ENCODE measurements around the gene SNAPC3. TPM values are rescaled to one million over a fixed set of nuclear protein-coding genes. Genes with fewer than 3 reads are reported as not detected.

The SNAPC3 gene
- total and polyA plus RNA-seq, 2 of the 4 experiments (the other 2 are of a cell fraction), result 22.0 to 31.0 TPM

GRCh38 chr9:15469862-15470261 is 47.2 kb downstream of the SNAPC3 start:
- no peak for TF ChIP-seq CHD1 (IDR thresholded peaks at IDR 0.05; ENCODE audit: low read depth, low read length)
- TF ChIP-seq MXI1 (IDR thresholded peaks at IDR 0.05; ENCODE audit: borderline replicate concordance, low read depth, low read length), result no peak
- no peak for TF ChIP-seq USF2 (IDR thresholded peaks at IDR 0.05; ENCODE audit: low read depth, low read length)
- no peak for TF ChIP-seq CTCF (conservative IDR thresholded peaks at IDR 0.05; ENCODE audit: low read depth, low read length)
- TF ChIP-seq MAZ (IDR thresholded peaks at IDR 0.05; ENCODE audit: borderline replicate concordance, low read depth, low read length), result no peak
- TF ChIP-seq BHLHE40 (IDR thresholded peaks at IDR 0.05; ENCODE audit: low read depth, low read length), result no peak
- TF ChIP-seq SMC3 (IDR thresholded peaks at IDR 0.05; ENCODE audit: low read depth, low read length), result no peak
- TF ChIP-seq RAD21 (IDR thresholded peaks at IDR 0.05; ENCODE audit: low read length), result no peak
- no peak for TF ChIP-seq MAFK (IDR thresholded peaks at IDR 0.05; ENCODE audit: low read depth, low read length)
- TF ChIP-seq ELK1 (IDR thresholded peaks at IDR 0.05; ENCODE audit: borderline replicate concordance, low read depth, low read length), result no peak
- TF ChIP-seq CEBPB (IDR thresholded peaks at IDR 0.05; ENCODE audit: low read depth, low read length), result no peak
- no peak for TF ChIP-seq POLR2A (IDR thresholded peaks at IDR 0.05; ENCODE audit: low read depth, low read length)
- no peak for TF ChIP-seq RCOR1 (IDR thresholded peaks at IDR 0.05; ENCODE audit: insufficient replicate concordance, low read length)
- no CpG with 5 or more reads among the region's 2 CpGs for WGBS, 2 experiments (ENCODE audit: extremely low coverage in 2 of 2, insufficient read length in 1 of 2)

More at GRCh38 chr9:15469862-15470261, 47.2 kb downstream of the SNAPC3 start:
- Histone ChIP-seq H3K36me3 (ENCODE audit: control insufficient read depth, insufficient read depth, low read length) (peaks cover 10% of the 10 kb centered on the region), H3K14ac (replicated peaks; ENCODE audit: low read depth, low read length) (no peak overlapping the region), H3K9ac (ENCODE audit: low read depth, low read length) (no peak overlapping the region), H4K20me1 (ENCODE audit: insufficient read depth, low read length) (no peaks in the 10 kb centered on the region), H4K8ac (ENCODE audit: low read depth in 2 of 2, low read length in 2 of 2) (no peak overlapping the region), H3K4ac (ENCODE audit: low read depth, low read length) (no peak overlapping the region), H3K23ac (ENCODE audit: low read depth, low read length) (no peak overlapping the region), H3K27ac (ENCODE audit: insufficient read depth, low read length) (no peak overlapping the region), H4K91ac (ENCODE audit: insufficient read depth, low read depth, low read length) (no peak overlapping the region), H2AK9ac (replicated peaks; ENCODE audit: low read depth, low read length, poor library complexity) (no peak overlapping the region), H2AK5ac (ENCODE audit: low read depth, low read length) (no peak overlapping the region), H2BK15ac (ENCODE audit: low read depth, low read length) (no peak overlapping the region), H3K4me2 (ENCODE audit: low read depth, low read length) (no peak overlapping the region), H3K9me3 (ENCODE audit: control insufficient read depth, insufficient read depth, low read length) (no peaks in the 10 kb centered on the region), H4K5ac (ENCODE audit: low read depth, low read length) (no peak overlapping the region), H3K9me1 (ENCODE audit: insufficient read depth, low read length) (no peaks in the 10 kb centered on the region; the same call in 1 of the 2 replicates), H2AFZ (replicated peaks; ENCODE audit: low read length, poor library complexity) (no peak overlapping the region), H3K18ac (ENCODE audit: low read depth, low read length) (no peak overlapping the region), H3K27me3 (ENCODE audit: control insufficient read depth, insufficient read depth, low read length) (no peaks in the 10 kb centered on the region), H2BK5ac (ENCODE audit: low read depth, low read length, poor library complexity, severe bottlenecking) (no peak overlapping the region), H3K4me1 (ENCODE audit: control insufficient read depth, insufficient read depth, low read length) (0 out of 2 replicates have a peak, but pooled peaks cover 1% of the 10 kb centered on the region), H2BK20ac (ENCODE audit: low read depth, low read length) (no peak overlapping the region), H3K4me3 (ENCODE audit: insufficient read depth, low read depth, low read length) (no peak overlapping the region), H3K56ac (ENCODE audit: extremely low read depth, insufficient read depth, low read length) (no peak overlapping the region), H3K79me1 (ENCODE audit: low read depth in 1 of 2, low read length in 2 of 2) (peaks cover 4 to 10% of the 10 kb centered on the region in 2 experiments; a peak in 2 of 4 replicates), H2BK120ac (ENCODE audit: low read depth, low read length) (no peak overlapping the region)
- ChIA-PET CTCF (no interaction called here), POLR2A (ENCODE audit: unreplicated experiment) (no interaction called here)
- peak; percentile 74 for ATAC-seq (ENCODE audit: low read depth)
- peak; percentile 67 for DNase-seq
- no TSS peak for BruUV-seq (replicated peaks)
- intact Hi-C loops (cut with micrococcal nuclease) (loop anchor here (5.0 kb wide), 1 partner anchor 137 kb away; no protein-coding TSS in a partner anchor), in situ Hi-C loops (cut with MboI; ENCODE audit: low sequenced_read_pairs) (no loop called here), dilution Hi-C loops (cut with HindIII; ENCODE audit: low sequenced_read_pairs, unreplicated experiment) (no loop called here)

All from IMR-90 (cell line).